Activated CD8-positive, alpha-beta memory T cell treated with anti-CD3 and anti-CD28 coated beads for 36 hours (primary cell): ENCODE measurements around the gene NRARP. TPM values are rescaled to one million over a fixed set of nuclear protein-coding genes. Genes with fewer than 3 reads are reported as not detected.

Experiments
- CTCF ChIA-PET: fragments of 350-600 bp; sonication (Branson Sonifier 250); formaldehyde crosslinking; loops from one replicate; lab custom pipeline; 2021; ENCODE audit warnings: antibody characterized with exemption; lab: Charles Lee
- POLR2A ChIA-PET: fragments of 350-600 bp; sonication (Branson Sonifier 250); formaldehyde crosslinking; loops from one replicate; lab custom pipeline; 2021; ENCODE audit warnings: antibody characterized with exemption; lab: Charles Lee
- total RNA-seq, 2 experiments: library from RNA; stranded (reverse); gene quantifications; one replicate each; pipeline ENCODE4 v1.2.3, GENCODE V29; 2021

NRARP gene
- total RNA-seq, 2 experiments from 2014 or later: 3.0 to 3.4 TPM

GRCh38 chr9:137286975-137287383, 15.1 kb downstream of the NRARP start:
- CTCF ChIA-PET: interaction anchor here (1.2 kb wide), 1 partner anchor 10 kb away, joined by 4 read pairs; the partner anchor contains the start of gene TOR4A
- POLR2A ChIA-PET: interaction anchor here (0.6 kb wide), 1 partner anchor 29 kb away, joined by 7 read pairs; no protein-coding TSS in a partner anchor

GRCh38 chr9:137281345-137282116, 20.5 kb downstream of the NRARP start:
- ChIA-PET POLR2A (no interaction called here), CTCF (interaction anchor here (0.6 kb wide), 1 partner anchor 17 kb away, joined by 6 read pairs; no protein-coding TSS in a partner anchor)

GRCh38 chr9:137280474-137281344, 21.4 kb downstream of the NRARP start:
- ChIA-PET POLR2A (no interaction called here), CTCF (interaction anchor here (0.6 kb wide), 2 partner anchors 10 to 16 kb away, joined by 5 to 6 read pairs; no protein-coding TSS in a partner anchor)

- ChIA-PET CTCF (interaction anchor here (0.5 to 0.6 kb wide), 2 partner anchors 11 to 194 kb away, joined by 3 to 5 read pairs; no protein-coding TSS in a partner anchor), POLR2A (no interaction called here)
These were observed 22.2 kb downstream of the NRARP start for GRCh38 chr9:137279741-137280473.

GRCh38 chr9:137278721-137279711, 23.1 kb downstream of the NRARP start:
- ChIA-PET POLR2A (no interaction called here), CTCF (no interaction called here)

- CTCF ChIA-PET: no interaction called here
- POLR2A ChIA-PET: interaction anchor here (1.0 kb wide), 1 partner anchor 24 kb away, joined by 3 read pairs; no protein-coding TSS in a partner anchor
These were observed 23.9 kb downstream of the NRARP start for GRCh38 chr9:137278061-137278701.

- CTCF ChIA-PET: interaction anchor here (1.1 to 1.5 kb wide), 2 partner anchors 9 to 145 kb away, joined by 3 to 4 read pairs; partner anchors contain the start of gene EXD3
- POLR2A ChIA-PET: interaction anchor here (0.6 to 1.0 kb wide), 2 partner anchors 20 to 23 kb away, joined by 3 read pairs; no protein-coding TSS in a partner anchor
These were observed 24.6 kb downstream of the NRARP start, which contains the start of gene TOR4A for GRCh38 chr9:137277329-137278041. TOR4A (plus strand) TSS chr9:137277726; CDS start chr9:137278690, 964 bp downstream.

GRCh38 chr9:137276473-137277328, 25.4 kb downstream of the NRARP start:
- ChIA-PET CTCF (interaction anchor here (1.1 to 1.5 kb wide), 3 partner anchors 10 to 146 kb away, joined by 3 to 4 read pairs (median 3); partner anchors contain the start of gene EXD3), POLR2A (interaction anchor here (0.6 to 1.0 kb wide), 3 partner anchors 14 to 22 kb away, joined by 3 read pairs; no protein-coding TSS in a partner anchor)

- CTCF ChIA-PET: interaction anchor here (1.1 to 1.5 kb wide), 3 partner anchors 11 to 147 kb away, joined by 3 to 4 read pairs (median 3); partner anchors contain the start of gene EXD3
These were observed 26.2 kb downstream of the NRARP start for GRCh38 chr9:137275588-137276472.

GRCh38 chr9:137275203-137275587, 26.9 kb downstream of the NRARP start:
- CTCF ChIA-PET: no interaction called here
- POLR2A ChIA-PET: no interaction called here

More at GRCh38 chr9:137275588-137276472, 26.2 kb downstream of the NRARP start:
- POLR2A ChIA-PET: interaction anchor here (0.8 kb wide), 1 partner anchor 15 kb away, joined by 3 read pairs; no protein-coding TSS in a partner anchor

GRCh38 chr9:137273611-137274320, 28.3 kb downstream of the NRARP start:
- CTCF ChIA-PET: no interaction called here
- POLR2A ChIA-PET: no interaction called here

GRCh38 chr9:137273095-137273490, 29.0 kb downstream of the NRARP start:
- CTCF ChIA-PET: no interaction called here
- POLR2A ChIA-PET: no interaction called here

GRCh38 chr9:137272241-137273094, 29.6 kb downstream of the NRARP start:
- ChIA-PET POLR2A (no interaction called here), CTCF (no interaction called here)
